Activated T-helper 1 cell treated with anti-CD3 and anti-CD28 coated beads, Interleukin-2, amount 50 U/mL, for 16 hours (primary cell): ENCODE measurements around the gene SPOP.
"Not testable (repeated sequence)": the region's sequence is repeated elsewhere in the genome, so short reads cannot be mapped to it uniquely, and the experiment has no call there.

Source experiments
- DNase-seq, 2 donors: peaks; one replicate each; pipeline ENCODE4 v3.0.0-alpha.2; 2020; ENCODE audit warnings: low read depth in 1 of 2, low spot score in 1 of 2

The SPOP gene

GRCh38 chr17:49659661-49660382 is 18.1 kb downstream of the SPOP start:
- no peak for DNase-seq

GRCh38 chr17:49656247-49656646 is 21.6 kb downstream of the SPOP start:
- DNase-seq = no peak

- no peak for DNase-seq
These were observed 30.7 kb downstream of the SPOP start for GRCh38 chr17:49647256-49647585.

- DNase-seq = peak in 1 of 2 donors; percentile 3
These were observed 31.3 kb downstream of the SPOP start for GRCh38 chr17:49646391-49647255.

- not testable (repeated sequence) for DNase-seq
These were observed 31.9 kb downstream of the SPOP start for GRCh38 chr17:49646056-49646390.

GRCh38 chr17:49645654-49646053 is 32.2 kb downstream of the SPOP start:
- DNase-seq = no peak

GRCh38 chr17:49640556-49640955 is 37.3 kb downstream of the SPOP start:
- no peak for DNase-seq

- no peak for DNase-seq
These were observed 39.1 kb downstream of the SPOP start for GRCh38 chr17:49638818-49639217.

GRCh38 chr17:49637739-49638138 is 40.2 kb downstream of the SPOP start:
- no peak for DNase-seq

GRCh38 chr17:49637050-49637449 is 40.8 kb downstream of the SPOP start:
- DNase-seq = no peak

GRCh38 chr17:49635121-49635520 is 42.8 kb downstream of the SPOP start:
- no peak for DNase-seq

GRCh38 chr17:49634485-49634860 is 43.4 kb downstream of the SPOP start:
- DNase-seq = no peak

- DNase-seq = no peak
These were observed 44.0 kb downstream of the SPOP start for GRCh38 chr17:49633762-49634484.

- no peak for DNase-seq
These were observed 44.6 kb downstream of the SPOP start for GRCh38 chr17:49633250-49633649.

- DNase-seq = no peak
These were observed 45.7 kb downstream of the SPOP start for GRCh38 chr17:49632201-49632600.

GRCh38 chr17:49631496-49631895 is 46.4 kb downstream of the SPOP start:
- DNase-seq = no peak

- DNase-seq = no peak
These were observed 47.6 kb downstream of the SPOP start for GRCh38 chr17:49630113-49630900.

GRCh38 chr17:49629447-49629846 is 48.5 kb downstream of the SPOP start:
- no peak for DNase-seq

- DNase-seq = no peak
These were observed 53.0 kb downstream of the SPOP start for GRCh38 chr17:49624896-49625295.

GRCh38 chr17:49621946-49622529 is 55.9 kb downstream of the SPOP start:
- no peak for DNase-seq

- DNase-seq = no peak
These were observed 56.5 kb downstream of the SPOP start for GRCh38 chr17:49621420-49621819.
